DMS153 treated with DMSO at 0.1 percent for 48 hours (cell line): ENCODE results near the gene PTCD2.
A peak's percentile ranks its signal among the peaks of the same experiment; 100 is the strongest.

Source experiments
- DNase-seq: peaks from one replicate; lab custom pipeline; 2025; ENCODE audit not compliant: unreplicated experiment; lab: John Stamatoyannopoulos, UW

PTCD2 gene

GRCh38 chr5:72338689-72339209 is 18.6 kb downstream of the PTCD2 start:
- DNase-seq = no peak

- no peak for DNase-seq
Measured at GRCh38 chr5:72346398-72346797, 26.2 kb downstream of the PTCD2 start.

GRCh38 chr5:72347801-72348308 is 27.7 kb downstream of the PTCD2 start:
- DNase-seq = no peak

- DNase-seq = no peak
Measured at GRCh38 chr5:72351376-72351775, 31.2 kb downstream of the PTCD2 start.

GRCh38 chr5:72352616-72353015 is 32.4 kb downstream of the PTCD2 start:
- DNase-seq = no peak

GRCh38 chr5:72353046-72353445 is 32.9 kb downstream of the PTCD2 start:
- no peak for DNase-seq

GRCh38 chr5:72355706-72356299 is 35.6 kb downstream of the PTCD2 start:
- no peak for DNase-seq

GRCh38 chr5:72356361-72356760 is 36.2 kb downstream of the PTCD2 start:
- no peak for DNase-seq

- no peak for DNase-seq
Measured at GRCh38 chr5:72358925-72359324, 38.8 kb downstream of the PTCD2 start.

GRCh38 chr5:72359886-72360285 is 39.7 kb downstream of the PTCD2 start:
- DNase-seq = no peak

GRCh38 chr5:72363166-72363802 is 43.1 kb downstream of the PTCD2 start:
- DNase-seq = no peak

- DNase-seq = no peak
Measured at GRCh38 chr5:72364171-72364570, 44.0 kb downstream of the PTCD2 start.

GRCh38 chr5:72364951-72365350 is 44.8 kb downstream of the PTCD2 start:
- no peak for DNase-seq

GRCh38 chr5:72366324-72366976 is 46.3 kb downstream of the PTCD2 start:
- DNase-seq = peak; percentile 17

- no peak for DNase-seq
Measured at GRCh38 chr5:72368271-72368670, 48.1 kb downstream of the PTCD2 start.

GRCh38 chr5:72369301-72369700 is 49.1 kb downstream of the PTCD2 start:
- DNase-seq = no peak

- DNase-seq = no peak
Measured at GRCh38 chr5:72369711-72370110, 49.5 kb downstream of the PTCD2 start.

- no peak for DNase-seq
Measured at GRCh38 chr5:72372331-72372730, 52.2 kb downstream of the PTCD2 start.

GRCh38 chr5:72372923-72373322 is 52.8 kb downstream of the PTCD2 start:
- no peak for DNase-seq

- no peak for DNase-seq
Measured at GRCh38 chr5:72374844-72375243, 54.7 kb downstream of the PTCD2 start.

- DNase-seq = no peak
Measured at GRCh38 chr5:72376381-72376780, 56.2 kb downstream of the PTCD2 start.
